Activated CD4-positive, alpha-beta T cell treated with anti-CD3 and anti-CD28 coated beads, Interleukin-2, amount 50 U/mL, for 16 hours (primary cell): Measurements from ENCODE around the gene SORCS2.

Experiments used
- DNase-seq: peaks from one replicate; pipeline ENCODE4 v3.0.0-alpha.2; 2020

SORCS2 gene

DNA sequence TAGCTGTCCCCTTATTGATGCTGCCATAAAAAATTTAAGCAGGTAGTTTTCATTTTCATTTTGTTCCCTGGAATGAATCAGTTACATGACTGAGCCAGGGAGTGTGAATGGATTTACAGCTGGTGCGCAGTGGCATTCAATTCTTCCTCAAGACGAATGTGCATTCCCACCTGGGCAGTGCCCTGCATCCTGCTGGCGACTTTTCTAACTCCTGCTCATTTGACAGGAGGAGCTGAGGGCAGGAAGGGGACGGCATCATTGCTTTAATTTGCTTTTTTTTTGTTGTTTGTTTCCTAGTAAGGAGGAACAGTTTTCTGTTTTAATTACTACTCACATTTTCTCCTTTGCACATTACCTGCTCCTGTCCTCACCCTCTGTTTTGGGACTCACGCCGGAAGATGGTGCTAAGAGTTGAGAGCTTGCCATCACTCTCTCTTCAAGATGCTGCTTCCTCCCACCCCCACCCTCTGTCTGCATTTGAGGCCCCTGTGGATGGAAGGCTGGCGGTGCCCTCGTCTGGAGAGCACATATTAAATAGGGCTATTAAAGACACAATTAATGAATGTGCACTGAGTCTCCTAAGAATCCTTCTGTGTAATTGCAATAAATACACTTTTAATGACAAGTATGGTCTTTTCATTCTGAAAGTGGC, 206.6 kb downstream of the SORCS2 start:
- DNase-seq = no peak

DNA sequence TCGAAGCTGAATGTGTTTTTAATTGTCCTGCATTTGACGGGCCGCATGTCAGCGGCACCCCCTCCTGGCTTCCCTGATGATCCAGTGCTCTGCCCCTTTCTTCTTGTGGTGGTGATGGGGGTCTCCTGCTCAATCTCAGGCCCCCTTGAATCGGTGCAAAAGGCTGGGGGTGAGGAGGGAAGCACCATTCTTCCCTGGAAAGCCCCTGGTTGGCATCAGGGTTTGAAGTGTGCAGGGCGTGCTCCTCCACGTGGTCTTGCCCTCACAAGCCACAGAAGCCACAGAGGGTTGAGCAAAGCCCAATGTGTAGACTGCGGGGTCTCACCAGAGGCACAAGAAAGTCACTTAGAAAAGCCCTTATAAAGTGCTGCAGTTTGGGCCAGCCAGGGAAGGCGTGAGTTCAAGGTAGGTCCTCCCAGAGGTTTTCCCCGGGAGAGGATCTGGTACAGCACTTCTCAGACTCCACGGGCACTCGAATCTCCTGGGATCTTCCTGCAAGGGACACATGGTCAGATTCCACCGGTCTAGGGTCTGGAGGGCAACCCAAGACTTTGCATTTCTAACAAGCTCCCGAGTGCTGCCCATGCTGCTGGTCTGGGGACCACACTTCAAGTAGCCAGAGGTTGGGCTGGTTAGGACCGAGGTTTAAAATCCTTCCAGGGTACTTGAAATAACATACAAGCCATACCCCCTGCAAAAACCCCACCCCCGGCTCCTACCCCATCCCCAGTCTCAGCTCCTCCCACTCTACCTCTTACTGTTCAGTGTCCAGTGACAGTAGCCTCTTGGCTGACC, 207.3 kb downstream of the SORCS2 start:
- DNase-seq = no peak

- DNase-seq = no peak
Observed at GRCh38 chr4:7400671-7401298, 208.4 kb downstream of the SORCS2 start.

- DNase-seq = no peak
Observed at GRCh38 chr4:7402526-7402925, 210.2 kb downstream of the SORCS2 start.

- no peak for DNase-seq
Observed at GRCh38 chr4:7403001-7403400, 210.7 kb downstream of the SORCS2 start.

DNA sequence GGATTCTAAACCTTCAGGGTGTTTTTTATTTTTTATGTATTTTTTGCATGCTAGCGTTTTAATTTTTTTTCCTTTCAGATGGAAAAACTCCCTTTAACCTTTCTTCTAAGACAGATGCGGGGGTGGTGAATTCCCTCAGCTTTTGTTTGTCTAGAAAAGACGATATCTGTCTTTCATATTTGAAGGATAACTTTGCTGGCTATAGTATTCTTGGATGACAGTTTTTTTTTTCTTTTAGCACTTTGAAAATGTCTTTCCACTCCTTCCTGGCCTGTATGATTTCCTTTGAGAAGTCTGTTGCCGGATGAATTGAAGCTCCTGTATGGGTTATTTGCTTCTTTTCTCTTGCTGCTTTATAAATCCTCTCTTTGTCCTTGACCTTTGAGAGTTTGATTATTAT, 215.8 kb downstream of the SORCS2 start:
- DNase-seq = no peak

DNA sequence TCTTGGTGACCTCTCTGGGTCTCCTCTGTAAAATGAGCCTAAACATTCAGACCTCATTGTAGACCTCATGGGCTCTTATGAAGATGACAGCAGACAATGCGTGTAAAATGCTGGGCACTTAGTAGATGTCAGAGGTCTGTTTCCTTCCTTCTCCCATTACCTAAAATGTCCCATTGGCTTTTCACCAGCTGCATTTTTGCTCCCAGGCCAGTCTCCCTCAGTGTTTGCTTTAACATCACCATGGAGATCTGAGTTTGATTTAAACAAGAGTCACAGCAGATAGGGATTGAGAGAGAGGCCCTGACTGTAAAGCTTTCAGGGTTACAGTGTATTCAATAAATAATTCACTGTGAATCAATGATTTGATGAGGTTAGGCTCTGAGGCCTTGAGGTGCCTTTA, 218.1 kb downstream of the SORCS2 start:
- DNase-seq = no peak

DNA sequence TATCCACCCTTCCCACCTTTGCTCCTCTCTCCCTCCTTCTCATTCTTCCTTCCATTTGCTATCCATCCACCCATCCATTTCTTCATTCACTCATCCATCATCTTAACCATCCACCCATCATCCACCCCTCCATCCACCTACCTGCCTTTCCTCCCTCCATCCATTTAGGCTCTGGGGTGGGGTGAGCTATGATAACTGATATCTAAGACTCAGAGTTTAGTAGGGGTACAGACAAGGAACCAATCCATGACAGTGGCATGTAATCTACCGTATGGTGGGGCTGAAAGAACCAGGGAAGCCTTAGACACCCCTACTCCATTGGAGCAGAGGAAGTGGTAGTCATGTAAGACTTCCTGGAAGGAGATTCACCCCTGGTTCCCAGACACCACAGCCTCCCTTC, 219.2 kb downstream of the SORCS2 start:
- no peak for DNase-seq

GRCh38 chr4:7411896-7412553, 219.7 kb downstream of the SORCS2 start:
- DNase-seq = no peak

DNA sequence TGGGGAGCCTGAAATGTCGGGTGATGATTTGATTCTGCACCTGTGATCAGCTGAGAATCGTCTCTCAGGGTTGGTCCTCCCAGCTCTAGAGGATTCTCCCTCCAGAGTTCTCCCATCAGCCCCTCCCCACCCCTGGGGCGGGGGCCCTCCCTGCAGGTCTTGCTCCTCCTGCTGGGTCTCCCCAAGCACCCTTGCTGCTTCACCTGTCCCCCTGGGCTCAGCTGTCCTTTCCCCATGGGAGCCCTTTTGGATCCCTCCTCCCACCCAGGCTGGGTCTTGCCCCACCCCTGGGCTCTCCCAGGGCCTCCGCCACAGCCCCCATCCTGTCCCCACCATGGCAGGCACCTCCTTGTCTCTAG, 220.2 kb downstream of the SORCS2 start:
- DNase-seq = no peak

DNA sequence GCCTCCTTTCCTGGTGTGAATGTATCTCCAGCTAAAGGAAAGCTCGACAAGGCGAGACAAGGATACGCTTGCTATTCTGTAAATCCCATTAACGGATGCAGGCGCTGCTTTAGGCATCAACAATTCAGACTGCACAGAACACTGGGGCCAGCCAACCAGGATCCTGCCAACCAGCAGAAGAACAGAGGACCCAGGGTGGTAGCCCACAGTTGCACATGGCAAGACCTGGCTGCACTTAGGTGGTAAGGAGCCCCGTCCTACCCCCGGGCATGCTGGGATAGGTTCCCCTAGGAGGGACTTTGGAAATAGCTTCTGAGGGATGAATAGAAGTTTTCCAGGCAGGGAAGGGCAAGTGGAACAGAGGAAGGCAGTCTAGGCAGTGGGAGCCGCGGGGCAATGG, 221.7 kb downstream of the SORCS2 start:
- DNase-seq = no peak

DNA sequence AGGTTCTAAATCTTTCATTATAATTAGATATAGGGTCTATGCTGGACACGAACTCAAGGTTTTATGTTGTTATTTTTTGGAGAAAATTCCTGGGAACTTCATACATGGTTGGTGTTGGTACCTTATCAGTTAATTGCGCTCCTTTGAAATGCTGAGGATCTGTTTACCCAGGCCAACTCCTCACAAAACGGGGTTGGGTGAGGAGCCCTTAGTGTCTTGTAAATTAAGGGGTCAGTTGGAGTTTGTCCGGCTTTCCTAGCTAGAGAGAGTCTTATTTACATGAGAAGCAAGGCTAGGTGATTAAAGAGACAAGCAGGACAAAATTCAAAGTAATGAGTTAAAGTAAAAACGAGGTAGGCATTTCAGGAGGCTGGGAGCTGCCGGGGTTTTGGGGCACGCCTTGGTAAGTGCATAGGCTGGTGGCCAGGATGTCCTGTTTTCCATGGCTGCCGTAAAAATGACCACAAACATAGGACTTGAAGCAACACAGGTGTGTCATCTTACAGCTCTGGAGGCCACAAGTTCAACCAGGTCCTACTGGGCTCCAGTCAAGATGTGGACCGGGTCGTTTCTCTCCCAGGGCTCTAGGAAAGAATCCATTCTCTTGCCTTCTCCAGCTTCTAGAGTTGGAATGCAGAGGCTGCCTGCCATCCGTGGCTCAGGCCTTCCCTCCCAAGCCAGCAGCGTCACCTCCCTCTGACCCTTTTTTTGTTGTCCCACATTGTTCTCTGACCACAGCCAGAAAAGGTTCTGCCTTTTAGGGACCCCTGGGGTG, 222.6 kb downstream of the SORCS2 start:
- no peak for DNase-seq

DNA sequence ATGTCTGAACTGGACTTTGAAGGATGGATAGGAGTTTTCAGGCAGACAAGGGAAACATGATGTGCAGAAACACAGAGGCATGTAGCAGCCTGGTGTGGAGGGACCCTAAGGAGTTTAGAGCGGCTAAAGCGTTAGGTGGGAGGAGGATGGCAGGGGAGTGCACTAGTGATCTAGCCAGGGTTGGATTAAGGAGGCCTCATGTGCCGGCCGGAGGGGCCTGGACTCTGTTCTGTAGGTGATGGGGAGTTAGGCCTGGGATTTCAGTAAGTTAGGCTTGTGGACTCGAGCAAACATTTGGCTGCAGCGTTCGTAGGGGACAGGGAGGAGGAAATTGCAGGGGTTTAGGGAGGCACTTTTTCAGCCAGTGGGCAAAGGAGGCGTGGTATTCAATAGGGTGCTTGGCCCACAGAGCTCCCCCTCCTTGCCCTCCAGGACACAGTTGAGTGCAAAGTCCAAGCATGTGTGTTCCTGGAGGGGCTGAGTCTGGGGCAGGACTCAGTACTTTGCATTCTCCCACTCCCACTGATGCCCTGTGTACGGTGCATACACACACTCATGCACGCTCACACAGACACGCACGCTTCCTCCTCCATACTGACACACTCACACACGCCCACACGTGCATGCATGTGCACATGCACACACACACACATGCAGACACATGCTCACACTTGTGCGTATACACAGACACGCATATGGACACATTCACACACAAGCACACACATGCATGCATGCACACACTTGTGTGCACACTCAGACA, 223.8 kb downstream of the SORCS2 start:
- DNase-seq = no peak

DNA sequence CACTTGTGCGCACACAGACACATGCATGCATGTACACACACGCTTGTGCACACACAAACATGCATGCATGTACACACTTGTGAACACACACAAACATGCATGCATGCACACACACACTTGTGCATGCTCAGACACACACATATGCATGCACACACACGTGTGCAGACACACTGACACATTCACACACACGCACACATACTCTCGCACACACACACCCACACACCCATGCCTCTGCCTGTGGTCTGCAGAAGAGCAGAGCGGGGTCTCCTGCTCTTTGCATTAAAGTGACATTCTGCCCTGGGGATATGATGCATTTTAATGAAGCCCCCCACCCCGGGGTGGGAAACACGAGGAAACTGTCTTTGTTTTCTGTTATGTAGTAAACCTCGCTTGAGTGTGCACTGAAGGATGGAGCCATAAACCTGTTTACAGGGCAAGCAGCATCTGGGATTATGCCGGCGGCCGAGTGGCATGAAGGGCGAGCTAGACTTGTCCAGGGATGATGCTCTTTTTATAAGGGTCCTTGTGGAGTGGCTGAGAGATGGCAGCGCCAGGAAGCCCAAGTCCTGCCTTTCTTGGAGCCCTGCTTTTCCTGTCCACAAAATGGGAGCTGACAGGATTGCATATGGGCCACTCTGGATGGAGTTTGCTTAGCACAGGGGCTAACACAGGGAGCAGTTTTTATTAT, 224.6 kb downstream of the SORCS2 start:
- DNase-seq = no peak

- no peak for DNase-seq
Observed at GRCh38 chr4:7417639-7418038, 225.3 kb downstream of the SORCS2 start.

DNA sequence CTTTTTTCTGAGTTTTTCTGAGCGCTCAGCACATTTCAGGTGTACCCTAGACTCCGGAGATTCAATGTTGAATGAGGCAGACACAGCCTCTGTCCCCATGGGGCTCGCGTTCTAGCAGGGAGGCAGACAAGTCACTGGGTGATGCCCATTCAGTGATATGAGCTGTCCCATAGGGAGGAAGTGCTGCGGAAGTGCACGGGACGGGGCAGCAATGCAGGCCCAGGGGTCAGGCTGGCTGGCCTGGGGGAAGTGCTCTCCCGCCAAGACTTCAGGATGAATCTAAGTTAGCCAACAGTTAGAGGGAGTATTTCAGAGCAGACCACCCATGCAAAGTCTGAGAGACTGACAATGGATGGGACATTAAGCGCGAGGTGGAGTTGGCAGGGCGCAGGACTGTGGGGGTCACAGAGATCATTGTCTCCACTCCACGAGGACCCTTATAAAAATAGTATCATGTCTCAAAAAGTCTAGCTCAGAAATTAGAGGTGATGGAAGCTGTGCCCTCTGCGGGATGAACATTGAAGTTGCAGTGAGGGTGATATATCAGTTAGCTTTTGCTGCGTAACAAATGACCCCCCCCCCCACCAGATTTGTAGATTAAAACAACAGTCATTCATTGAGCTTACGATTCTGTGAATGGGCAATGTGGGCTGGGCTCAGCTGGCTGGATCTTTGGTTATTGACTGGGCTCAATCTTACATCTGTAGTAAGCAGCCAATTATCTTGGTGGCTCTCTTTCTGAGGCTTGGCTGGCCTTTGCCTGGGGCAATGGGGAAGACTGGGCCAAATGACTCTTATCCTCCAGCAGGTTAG, 226.0 kb downstream of the SORCS2 start:
- DNase-seq = no peak

- no peak for DNase-seq
Observed at GRCh38 chr4:7419961-7420660, 227.8 kb downstream of the SORCS2 start.

- DNase-seq = no peak
Observed at GRCh38 chr4:7420661-7421040, 228.3 kb downstream of the SORCS2 start.

GRCh38 chr4:7421356-7422150, 229.2 kb downstream of the SORCS2 start:
- no peak for DNase-seq
